GM23338 (cell line): Measurements from ENCODE around the gene ATP6V1E1.

Experiments used
- CTCF ChIP-seq, 2 experiments: fragments of 200-600 bp in 1 of 2; sonication (generic) in 1 of 2; conservative IDR thresholded peaks; 2 replicates each; pipeline versions ENCODE4 v1.5.1 to v1.6.1; 2016 to 2017; ENCODE audit warnings: antibody characterized with exemption in 2 of 2, low read depth in 2 of 2, mild to moderate bottlenecking in 2 of 2, moderate library complexity in 1 of 2
- EZH2 ChIP-seq: fragments of 200-600 bp; sonication (generic); IDR thresholded peaks from one replicate; pipeline ENCODE4 v1.8.0; 2017; ENCODE audit warnings: antibody characterized with exemption, mild to moderate bottlenecking, low read depth; ENCODE audit not compliant: unreplicated experiment
- EZH2phosphoT487 ChIP-seq: fragments of 200-600 bp; sonication (generic); IDR thresholded peaks from one replicate; pipeline ENCODE4 v1.8.1; 2018; ENCODE audit warnings: antibody characterized with exemption; ENCODE audit not compliant: unreplicated experiment
- ZNF331 ChIP-seq: fragments of 250-450 bp; sonication (Bioruptor Pico); IDR thresholded peaks from 2 replicates; pipeline ENCODE4 v1.5.0; 2020; ENCODE audit warnings: low read depth, mild to moderate bottlenecking, moderate library complexity

DNA sequence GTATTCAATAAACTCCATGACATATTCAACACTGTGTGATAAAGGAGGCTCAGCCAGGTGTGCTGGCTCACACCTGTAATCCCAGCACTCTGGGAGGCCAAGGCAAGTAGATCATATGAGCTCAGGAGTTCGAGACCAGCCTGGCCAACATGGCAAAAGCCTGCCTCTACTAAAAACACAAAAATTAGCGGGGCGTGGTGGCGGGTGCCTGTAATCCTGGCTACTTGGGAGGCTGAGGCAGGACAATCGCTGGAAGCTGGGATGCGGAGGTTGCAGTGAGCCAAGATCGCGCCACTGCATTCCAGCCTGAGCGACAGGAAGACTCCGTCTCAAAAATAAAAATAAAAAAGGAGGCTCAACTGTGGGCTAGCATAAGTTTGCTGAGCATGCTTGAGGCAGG is 69.4 kb downstream of the ATP6V1E1 start:
- TF ChIP-seq CTCF (conservative IDR thresholded peaks at IDR 0.05; ENCODE audit: low read depth in 2 of 2) (no peak), ZNF331 (CRISPR knock-in tag) (no peak), EZH2 (no peak), EZH2phosphoT487 (no peak)
